Activated CD8-positive, alpha-beta memory T cell treated with anti-CD3 and anti-CD28 coated beads, Interleukin-2, amount 50 U/mL, for 24 hours (primary cell): ENCODE measurements around the gene ZNF772.
A peak's percentile ranks its signal among the peaks of the same experiment; 100 is the strongest.
"Not testable (repeated sequence)": the region's sequence is repeated elsewhere in the genome, so short reads cannot be mapped to it uniquely, and the experiment has no call there.

Experiments used
- DNase-seq: peaks from one replicate; pipeline ENCODE4 v3.0.0-alpha.2; 2020; ENCODE audit errors: extremely low read depth

ZNF772 gene

DNA sequence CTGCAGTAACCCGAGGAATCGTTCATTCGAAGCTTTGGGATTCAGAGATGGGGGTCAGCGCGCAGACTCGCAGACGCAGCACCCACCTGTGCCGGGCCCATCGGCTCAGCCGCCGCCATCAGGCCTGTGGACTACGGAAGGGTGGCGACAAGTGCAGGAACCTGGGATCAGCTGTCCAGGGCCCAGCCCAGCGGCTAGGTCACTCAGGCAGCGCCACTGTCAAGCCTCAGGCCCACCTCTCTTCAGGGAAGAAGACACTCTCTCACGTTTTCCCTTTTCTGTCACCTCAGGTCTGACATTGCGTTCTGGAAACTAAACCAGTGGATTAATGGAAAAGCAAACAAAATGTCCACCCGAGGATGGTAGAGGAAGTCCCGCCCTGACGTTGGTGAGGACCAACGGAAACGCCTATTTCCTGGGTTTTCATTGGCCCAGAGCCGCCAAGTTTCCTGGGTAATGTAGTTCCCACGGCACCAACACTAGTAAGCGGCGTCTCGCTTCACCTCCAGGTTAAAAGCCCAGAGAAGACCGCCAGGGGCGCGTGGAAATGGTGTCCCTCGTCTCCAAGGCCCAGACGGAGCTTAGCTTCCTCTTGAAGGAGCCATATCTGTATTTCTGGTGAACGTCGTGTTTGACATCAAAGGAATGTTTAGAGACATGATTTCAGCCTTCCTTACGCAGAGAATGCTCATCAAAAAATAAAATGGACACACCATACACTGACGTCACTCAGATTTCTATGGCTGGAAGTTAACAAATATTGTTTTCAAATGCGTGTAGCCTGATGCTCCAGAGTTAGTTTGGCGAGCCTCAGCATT is at the start of gene ZNF772:
ZNF772 (minus strand) TSS at position 376 of the 818 bp plus-strand sequence; CDS start at position 119, 257 bp downstream.
- DNase-seq: peak; percentile 79

DNA sequence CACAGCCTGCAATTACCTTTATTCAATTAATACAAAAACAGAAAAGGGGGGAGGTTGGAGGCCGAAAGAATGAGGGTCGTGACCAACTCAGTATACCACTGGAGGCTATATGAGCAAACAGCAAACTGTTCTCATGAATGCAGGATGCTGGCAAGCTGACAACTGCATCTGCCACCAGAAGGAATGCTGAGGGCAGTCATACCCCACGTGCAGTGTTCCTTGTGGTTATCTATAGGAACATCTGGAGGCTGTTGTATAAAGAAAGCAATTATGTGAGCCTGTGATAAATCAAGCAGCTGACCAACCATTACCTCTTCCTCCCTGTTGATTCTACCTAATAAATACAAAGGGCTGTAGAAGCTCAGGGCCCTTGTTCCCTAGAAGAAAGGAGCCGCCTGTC is 40.7 kb upstream of the ZNF772 start:
- DNase-seq: not testable (repeated sequence)

DNA sequence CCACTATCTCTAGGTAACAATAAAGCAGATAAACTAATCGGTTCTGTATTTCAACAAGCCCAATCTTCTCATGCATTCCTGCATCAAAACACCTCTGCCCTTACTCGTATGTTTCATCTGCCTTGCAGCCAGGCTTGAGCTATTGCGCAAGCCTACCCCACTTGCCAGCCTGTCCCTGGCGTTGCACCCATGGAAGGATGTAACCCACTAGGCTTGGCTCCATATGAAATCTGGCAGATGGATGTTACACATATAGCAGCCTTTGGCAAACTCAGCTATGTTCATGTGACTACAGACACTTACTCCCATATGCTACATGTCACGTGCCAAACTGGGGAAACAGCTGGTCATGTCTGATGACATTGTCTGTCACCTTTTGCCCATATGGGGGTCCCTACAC is 37.9 kb upstream of the ZNF772 start:
- no peak for DNase-seq

DNA sequence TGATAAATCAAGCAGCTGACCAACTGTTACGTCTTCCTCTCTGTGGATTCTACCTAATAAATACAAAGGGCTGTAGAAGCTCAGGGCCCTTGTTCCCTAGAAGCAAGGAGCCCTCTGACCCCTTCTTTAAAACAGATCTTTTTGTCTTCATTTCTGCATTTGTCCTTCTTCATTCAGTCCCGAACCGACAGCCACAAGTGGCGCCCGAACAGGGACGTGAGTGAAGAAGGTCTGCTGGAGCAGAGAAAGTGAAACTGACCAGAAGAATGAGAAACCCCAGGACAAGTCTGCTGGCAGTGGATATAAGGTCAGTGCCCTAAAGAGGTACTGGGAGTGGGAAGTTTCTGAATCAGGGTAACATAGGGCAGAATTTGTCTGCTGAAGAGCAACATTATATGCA is 35.5 kb upstream of the ZNF772 start:
- DNase-seq: no peak

DNA sequence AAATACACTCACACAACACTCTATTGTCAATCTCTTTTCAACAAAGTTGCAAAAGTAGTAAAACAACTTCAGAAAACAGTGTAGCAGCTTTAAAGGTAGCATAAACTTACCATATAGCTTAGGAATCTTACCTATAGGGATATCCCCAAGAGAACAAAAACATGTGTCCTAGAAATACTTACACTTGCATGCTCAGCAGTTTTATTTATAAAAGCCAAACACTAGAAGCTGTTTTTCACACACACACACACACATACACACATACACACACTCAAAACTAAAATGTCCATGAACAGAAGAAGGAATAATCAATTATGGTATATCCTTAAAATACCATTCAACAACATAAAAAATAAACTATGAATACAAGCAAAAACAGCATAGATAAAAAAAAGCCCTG is 34.1 kb upstream of the ZNF772 start:
- no peak for DNase-seq

DNA sequence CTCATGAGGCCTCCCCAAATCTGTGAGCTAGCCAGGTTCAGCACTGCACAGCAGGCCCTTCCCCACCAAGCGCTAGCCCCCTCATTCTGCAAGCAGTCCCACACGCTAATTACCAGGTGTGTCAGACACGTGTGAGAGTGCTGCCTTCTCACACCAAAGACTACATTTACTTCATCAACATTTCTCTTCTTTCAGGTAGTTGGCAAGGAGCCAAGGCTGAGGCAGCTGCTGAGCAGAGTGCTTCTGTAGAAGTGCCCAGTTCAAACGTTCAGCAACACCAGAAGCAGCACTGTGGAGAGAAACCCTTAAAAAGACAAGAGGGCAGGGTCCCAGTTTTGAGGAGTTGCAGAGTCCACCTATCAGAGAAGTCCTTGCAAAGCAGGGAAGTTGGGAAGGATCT is 28.8 kb upstream of the ZNF772 start:
- no peak for DNase-seq

DNA sequence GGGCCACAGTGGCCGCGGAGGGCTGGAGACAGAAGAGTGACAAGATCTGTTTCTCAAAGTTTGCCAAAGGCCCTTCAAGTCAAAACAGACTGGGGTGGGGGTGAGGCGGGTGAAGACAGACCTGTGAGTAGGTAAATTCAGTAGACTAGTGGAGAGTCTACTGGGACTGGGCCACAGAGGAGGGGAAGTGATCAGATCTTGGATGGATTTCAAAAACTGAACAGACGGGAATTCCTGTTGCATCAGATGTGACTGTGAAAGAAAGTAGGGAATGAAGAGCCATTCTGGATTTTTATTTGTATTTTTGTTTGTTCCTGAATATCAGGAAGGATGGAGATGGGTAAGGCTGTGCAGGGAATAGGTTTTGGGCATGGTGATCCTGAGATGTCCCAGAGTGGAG is 23.0 kb upstream of the ZNF772 start:
- DNase-seq: not testable (repeated sequence)

DNA sequence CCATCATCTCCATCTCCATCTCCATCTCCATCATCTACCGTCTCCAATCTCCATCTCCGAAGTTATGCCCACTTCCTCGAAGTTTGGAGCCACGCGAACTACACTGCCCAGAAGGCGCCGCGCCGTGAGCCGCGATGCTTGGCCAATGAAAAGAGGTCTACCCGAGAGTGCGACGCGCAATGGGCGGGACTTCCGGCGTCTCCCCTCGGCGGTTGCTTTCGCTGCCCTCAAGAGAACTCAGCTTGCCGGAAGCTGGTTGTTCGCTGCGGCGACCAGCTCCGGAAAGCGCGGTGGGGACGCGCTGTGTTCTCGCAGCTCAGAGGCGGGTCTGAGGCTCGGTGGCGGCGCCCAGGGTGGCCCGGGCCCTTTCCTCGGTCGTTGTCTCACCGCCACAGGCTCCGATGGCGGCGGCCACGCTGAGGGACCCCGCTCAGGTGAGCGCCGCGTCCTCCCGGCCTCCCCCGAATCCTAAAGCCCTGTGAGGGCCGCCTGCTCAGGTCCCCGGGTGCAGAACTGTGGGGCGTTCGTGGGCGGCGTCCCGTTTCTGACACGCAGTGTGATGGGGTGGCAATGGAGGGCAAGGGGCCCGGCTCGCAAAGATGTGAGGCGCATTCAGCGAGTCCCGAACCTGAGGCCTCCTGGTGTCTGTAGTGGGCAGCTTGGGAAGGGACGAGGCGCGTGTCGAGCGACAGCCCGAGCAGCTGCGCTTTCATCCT is 22.5 kb upstream of the ZNF772 start, which contains the start of gene ZNF773:
ZNF773 (plus strand) TSS at position 259 of the 716 bp plus-strand sequence; CDS start at position 402, 143 bp downstream.
- DNase-seq: peak; percentile 91

DNA sequence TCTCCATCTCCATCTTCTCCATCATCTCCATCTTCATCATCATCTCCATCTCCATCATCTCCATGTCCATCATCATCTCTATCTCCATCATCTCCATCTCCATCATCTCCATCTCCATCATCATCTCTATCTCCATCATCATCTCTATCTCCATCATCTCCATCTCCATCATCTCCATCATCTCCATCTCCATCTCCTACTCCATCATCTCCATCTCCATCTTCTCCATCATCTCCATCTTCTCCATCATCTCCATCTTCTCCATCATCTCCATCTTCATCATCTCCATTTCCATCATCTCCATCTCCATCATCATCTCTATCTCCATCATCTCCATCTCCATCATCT is 21.9 kb upstream of the ZNF772 start:
- DNase-seq: not testable (repeated sequence)

DNA sequence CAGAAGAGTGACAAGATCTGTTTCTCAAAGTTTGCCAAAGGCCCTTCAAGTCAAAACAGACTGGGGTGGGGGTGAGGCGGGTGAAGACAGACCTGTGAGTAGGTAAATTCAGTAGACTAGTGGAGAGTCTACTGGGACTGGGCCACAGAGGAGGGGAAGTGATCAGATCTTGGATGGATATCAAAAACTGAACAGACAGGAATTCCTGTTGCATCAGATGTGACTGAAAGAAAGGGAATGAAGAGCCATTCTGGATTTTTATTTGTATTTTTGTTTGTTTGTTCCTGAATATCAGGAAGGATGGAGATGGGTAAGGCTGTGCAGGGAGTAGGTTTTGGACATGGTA is 10.9 kb upstream of the ZNF772 start:
- not testable (repeated sequence) for DNase-seq

DNA sequence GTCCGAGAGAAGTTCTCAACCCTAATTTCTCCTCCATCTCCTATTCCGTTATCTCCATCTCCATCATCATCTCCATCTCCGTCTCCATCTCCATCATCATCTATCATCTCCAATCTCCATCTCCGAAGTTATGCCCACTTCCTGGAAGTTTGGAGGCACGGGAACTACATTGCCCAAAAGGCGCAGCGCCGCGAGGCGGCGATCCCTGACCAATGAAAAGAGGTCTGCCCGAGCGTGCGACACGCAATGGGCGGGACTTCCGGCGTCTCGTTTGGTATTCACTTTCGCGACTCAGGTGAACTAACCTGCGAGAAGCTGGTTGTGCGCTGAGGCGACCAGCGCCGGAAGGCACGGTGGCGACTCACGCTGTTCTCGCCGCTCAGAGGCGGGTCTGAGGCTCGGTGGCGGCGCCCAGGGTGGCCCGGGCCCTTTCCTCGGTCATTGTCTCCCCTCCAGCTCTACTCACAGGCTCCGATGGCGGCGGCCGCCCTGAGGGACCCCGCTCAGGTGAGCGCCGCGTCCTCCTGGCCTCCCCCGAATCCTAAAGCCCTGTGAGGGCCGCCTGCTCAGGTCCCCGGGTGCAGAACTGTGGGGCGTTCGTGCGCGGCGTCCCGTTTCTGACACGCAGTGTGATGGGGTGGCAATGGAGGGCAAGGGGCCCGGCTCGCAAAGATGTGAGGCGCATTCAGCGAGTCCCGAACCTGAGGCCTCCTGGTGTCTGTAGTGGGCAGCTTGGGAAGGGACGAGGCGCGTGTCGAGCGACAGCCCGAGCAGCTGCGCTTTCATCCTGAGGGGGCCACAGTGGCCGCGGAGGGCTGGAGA is 10.3 kb upstream of the ZNF772 start, which contains the start of gene ZNF419:
ZNF419 (plus strand) TSS at position 274 of the 822 bp plus-strand sequence; CDS start at position 475, 201 bp downstream.
- peak; percentile 85 for DNase-seq

DNA sequence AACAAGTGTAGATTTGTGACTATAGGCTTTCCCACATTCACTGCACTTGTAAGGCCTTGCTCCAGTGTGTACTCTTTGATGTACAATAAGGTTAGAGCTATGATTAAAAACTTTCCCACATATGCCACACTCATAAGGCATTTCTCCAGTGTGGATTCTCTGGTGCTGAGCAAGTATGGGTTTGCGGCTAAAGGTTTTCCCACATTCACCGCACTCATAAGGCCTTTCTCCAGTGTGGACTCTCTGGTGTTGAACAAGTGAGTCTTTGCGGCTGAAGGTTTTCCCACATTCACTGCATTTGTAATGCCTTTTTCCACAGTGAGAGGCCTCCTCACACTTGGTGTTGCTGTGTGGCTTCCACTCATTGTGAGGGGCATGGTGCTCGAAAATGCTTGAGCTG is 3.7 kb downstream of the ZNF772 start:
- no peak for DNase-seq

DNA sequence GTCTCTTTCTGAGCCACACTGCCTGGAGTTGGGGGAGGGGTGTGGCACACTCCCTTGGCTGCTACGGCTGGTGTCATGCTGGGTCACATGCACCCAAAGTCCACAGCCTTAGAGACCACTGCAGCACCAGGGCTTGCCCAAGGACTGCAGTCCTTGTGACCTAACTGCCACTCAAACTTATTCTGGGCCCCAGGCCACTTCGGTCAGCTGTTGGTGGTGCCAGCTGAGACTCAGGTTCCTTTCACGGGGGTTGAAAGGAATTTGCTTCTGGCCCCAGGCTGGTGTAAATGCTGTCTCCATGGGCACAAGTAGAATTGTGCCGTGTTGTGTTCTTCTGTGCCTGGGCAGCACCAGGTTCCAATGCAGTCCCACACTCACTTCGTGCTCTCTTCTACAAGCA is 10.9 kb downstream of the ZNF772 start:
- no peak for DNase-seq

DNA sequence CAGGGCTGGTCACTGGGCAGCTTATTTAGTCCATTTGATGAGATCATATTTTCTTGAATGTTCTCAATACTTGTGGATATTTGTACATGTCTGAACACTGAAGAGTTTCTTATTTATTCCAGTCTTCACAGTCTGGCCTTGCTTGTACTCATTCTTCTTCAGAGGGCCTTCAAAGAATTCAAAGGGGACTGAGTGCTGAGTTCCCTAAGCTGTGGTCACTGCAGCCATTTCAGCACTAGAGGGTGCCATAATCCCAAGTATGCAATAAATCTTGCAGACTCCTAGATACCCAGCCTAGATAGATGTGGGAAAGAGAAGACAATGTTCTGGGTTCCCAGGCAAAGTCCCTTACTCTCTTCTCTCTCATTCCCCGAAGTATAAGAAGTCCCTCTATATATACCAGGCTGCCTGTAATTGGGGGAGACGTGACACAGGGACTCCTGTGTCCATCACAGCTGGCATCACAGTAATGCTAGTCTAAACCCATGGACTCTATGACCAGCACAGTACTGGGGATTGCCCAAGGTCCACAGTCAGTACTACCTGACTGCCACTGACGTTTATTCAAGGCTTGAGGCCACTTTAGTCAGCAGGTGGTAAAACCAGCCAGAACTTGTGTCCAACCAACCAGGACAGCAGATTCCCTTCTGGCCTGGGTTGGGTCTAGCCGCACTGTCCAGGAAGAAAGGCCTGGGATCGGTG is 11.5 kb downstream of the ZNF772 start:
- DNase-seq: no peak

DNA sequence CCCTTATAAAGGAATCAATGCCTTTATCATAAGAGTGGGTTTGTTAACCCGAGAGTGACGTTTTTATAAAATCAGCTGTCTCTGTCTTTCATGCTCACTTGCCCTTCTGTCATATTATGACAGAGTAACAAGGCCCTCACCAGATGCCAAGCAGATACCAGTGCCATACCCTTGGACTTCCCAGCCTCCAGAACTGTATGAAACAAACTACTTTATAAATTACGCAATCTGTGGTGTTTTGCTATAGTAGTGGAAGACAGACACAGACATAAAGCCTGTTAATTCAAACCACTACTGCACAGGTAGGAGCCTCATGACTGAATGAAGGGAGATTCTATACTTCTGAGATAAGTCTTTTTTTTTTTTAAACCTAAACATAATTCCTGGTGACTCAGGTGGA is 25.1 kb downstream of the ZNF772 start:
- no peak for DNase-seq

DNA sequence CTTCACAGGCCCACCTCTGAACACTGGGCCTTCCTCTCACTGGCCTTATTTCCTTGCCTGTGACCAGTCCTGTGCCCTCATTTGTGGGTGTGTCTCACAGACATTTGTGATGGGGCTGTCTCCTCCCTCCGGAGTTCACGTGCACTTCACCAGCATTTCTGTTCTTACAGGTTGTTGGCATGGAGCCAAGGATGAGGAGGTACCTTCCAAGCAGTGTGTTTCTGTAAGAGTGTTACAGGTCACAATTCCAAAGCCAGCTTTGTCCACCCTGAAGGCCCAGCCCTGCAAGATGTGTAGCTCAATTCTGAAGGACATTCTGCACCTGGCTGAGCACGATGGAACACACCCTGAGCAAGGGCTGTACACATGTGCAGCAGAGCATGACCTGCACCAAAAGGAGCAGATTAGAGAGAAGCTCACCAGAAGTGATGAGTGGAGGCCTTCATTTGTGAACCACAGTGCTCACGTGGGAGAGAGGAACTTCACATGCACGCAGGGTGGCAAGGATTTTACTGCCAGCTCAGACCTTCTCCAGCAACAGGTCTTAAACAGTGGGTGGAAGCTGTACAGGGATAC is 34.2 kb downstream of the ZNF772 start:
- no peak for DNase-seq

DNA sequence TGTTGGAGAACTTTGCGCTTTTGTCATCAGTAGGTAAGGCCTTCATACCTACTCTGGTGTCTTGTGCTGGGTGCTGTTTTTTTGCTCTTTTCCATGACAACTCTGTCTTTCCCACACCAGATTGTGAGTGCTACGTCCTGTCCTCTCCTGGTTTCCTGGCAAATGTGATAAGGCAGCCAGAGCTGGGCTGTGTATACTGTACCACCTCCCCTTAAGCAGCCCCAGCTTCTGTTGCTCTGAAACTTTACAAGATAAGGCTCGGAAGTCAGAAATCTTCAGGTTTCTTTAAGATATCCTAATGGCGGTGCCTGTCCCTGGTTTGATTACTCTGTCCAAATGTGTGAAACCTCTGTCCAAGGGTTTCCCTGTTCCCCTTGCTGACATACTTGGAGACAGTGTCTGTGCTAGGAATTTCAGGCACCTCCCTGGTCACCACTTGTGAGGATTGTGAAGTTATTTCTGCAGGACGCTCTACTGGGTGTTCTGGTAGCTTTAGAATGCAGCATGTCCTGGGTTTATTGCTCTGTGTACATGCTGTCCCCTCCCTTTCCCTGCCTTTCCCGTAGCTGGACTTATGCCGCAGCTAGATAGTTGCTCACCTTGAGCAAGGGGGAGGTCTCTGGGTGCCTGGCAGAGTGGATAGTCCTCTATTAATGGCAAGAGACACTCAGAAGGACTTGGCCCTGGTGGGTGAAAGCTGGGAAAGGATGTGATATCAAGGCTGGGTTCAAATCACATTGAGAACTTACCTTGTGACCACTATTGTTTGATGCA is 35.2 kb downstream of the ZNF772 start:
- DNase-seq: no peak

DNA sequence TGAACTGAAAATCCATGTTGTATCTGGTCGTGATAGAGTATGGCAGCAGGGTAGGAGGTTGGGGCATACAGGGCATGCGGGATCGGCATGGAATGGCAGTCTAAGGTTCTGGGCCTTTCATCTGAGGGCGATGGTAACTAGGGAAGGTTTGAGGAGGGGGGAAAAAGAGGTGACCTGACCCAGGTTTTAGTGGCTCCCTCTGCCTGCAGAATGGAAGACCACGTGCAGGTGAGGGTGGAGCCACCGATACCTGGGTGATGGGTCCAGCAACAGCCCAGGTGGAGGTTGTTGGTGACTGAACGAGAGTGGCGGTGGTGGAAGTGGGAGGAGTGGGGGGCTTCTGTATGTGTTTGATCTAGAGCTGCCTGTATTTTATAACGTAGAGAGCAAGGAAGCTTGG is 38.4 kb downstream of the ZNF772 start:
- no peak for DNase-seq

DNA sequence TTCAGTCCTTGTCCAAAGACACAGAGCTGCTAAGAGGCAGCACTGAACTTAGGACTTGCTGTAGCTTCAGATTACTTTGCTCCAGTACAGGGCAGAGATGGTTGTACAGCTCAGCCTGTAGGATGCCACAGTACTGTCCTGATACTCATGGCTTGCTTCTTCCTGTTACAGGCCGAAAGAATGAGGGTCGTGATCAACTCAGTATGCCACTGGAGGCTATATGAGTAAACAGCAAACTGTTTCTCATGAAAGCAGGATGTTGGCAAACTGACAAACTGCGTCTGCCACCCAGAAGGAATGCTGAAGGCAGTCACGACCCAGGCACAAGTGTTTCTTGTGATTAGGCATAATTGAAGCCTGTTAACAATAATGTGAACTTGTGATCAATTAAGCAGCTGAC is 39.4 kb downstream of the ZNF772 start:
- no peak for DNase-seq

DNA sequence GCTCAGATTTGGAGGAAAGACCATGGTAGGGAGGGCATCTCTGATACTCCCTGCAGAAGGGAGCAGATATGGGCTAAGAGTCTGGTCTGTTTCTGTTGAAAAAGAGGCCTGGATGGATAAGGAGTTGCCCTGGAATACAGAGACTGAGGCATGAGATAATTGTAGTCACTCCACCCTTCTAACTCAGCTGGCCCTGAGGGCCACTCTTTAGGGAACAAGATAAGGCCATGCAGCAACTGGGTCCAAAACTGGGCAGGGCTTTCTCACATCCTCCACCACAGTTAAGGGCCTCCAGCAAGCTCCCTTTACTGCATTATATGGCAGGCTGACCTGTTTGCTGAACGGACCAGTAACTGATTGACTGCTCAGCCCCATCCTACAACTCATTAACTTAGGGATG is 40.9 kb downstream of the ZNF772 start:
- DNase-seq: no peak
